HG03342 (cell line): ENCODE measurements around the gene TRIM44.
"Not testable (repeated sequence)": the region's sequence is repeated elsewhere in the genome, so short reads cannot be mapped to it uniquely, and the experiment has no call there.

Source experiments
- ATAC-seq: cut with Tn5 transposase; IDR thresholded peaks from one replicate; pipeline ENCODE4 v1.9.1; 2021; ENCODE audit warnings: mild to moderate bottlenecking, moderate library complexity; ENCODE audit not compliant: unreplicated experiment

Gene TRIM44

GRCh38 chr11:35714882-35715627, 52.5 kb downstream of the TRIM44 start:
- peak; percentile 94 for ATAC-seq

- not testable (repeated sequence) for ATAC-seq
Observed at GRCh38 chr11:35715677-35716076, 53.1 kb downstream of the TRIM44 start.

- no peak for ATAC-seq
Observed at GRCh38 chr11:35717043-35717442, 54.5 kb downstream of the TRIM44 start.

- ATAC-seq, result no peak
Observed at GRCh38 chr11:35717520-35717919, 54.9 kb downstream of the TRIM44 start.

GRCh38 chr11:35721651-35722282, 59.2 kb downstream of the TRIM44 start:
- peak; percentile 57 for ATAC-seq

GRCh38 chr11:35722641-35723040, 60.1 kb downstream of the TRIM44 start:
- no peak for ATAC-seq

- no peak for ATAC-seq
Observed at GRCh38 chr11:35723493-35723892, 60.9 kb downstream of the TRIM44 start.

- peak; percentile 73 for ATAC-seq
Observed at GRCh38 chr11:35723913-35724312, 61.3 kb downstream of the TRIM44 start.

- no peak for ATAC-seq
Observed at GRCh38 chr11:35725885-35726284, 63.3 kb downstream of the TRIM44 start.

GRCh38 chr11:35727140-35727539, 64.6 kb downstream of the TRIM44 start:
- ATAC-seq, result no peak

- ATAC-seq, result no peak
Observed at GRCh38 chr11:35730254-35730653, 67.7 kb downstream of the TRIM44 start.

- no peak for ATAC-seq
Observed at GRCh38 chr11:35734669-35735410, 72.3 kb downstream of the TRIM44 start.

GRCh38 chr11:35735411-35735810, 72.8 kb downstream of the TRIM44 start:
- ATAC-seq, result no peak

GRCh38 chr11:35735903-35736302, 73.3 kb downstream of the TRIM44 start:
- no peak for ATAC-seq

- ATAC-seq, result no peak
Observed at GRCh38 chr11:35736952-35737351, 74.4 kb downstream of the TRIM44 start.

- no peak for ATAC-seq
Observed at GRCh38 chr11:35740061-35740799, 77.7 kb downstream of the TRIM44 start.

GRCh38 chr11:35742707-35743454, 80.3 kb downstream of the TRIM44 start:
- no peak for ATAC-seq

GRCh38 chr11:35746356-35747153, 84.0 kb downstream of the TRIM44 start:
- no peak for ATAC-seq

GRCh38 chr11:35747668-35748067, 85.1 kb downstream of the TRIM44 start:
- no peak for ATAC-seq

GRCh38 chr11:35748644-35749043, 86.1 kb downstream of the TRIM44 start:
- ATAC-seq, result no peak
